Right lobe of liver (tissue), 4 donors: ENCODE results near the gene MKRN1.

Experiments
- CTCF ChIP-seq, 4 donors: fragments of 200-600 bp in 3 of 4; fragments of 450-650 bp in 1 of 4; IDR thresholded peaks; one replicate each; pipeline versions ENCODE4 v1.5.1 to v1.8.0; 2016 to 2022; ENCODE audit warnings: antibody characterized with exemption in 4 of 4, mild to moderate bottlenecking in 2 of 4
- POLR2A ChIP-seq: fragments of 450-650 bp; IDR thresholded peaks from one replicate; pipeline ENCODE4 v1.6.1; 2017; ENCODE audit warnings: antibody characterized with exemption, mild to moderate bottlenecking
- donor health status: DM: no; HTN: no; CAD: no.
- donor health status: DM: no; HTN: no; CAD: no.
- donor health status: DM: no; HTN: yes; CAD: no.

- TF ChIP-seq CTCF (IDR thresholded peaks at IDR 0.05): no peak
- TF ChIP-seq POLR2A: no peak
Observed at GRCh38 chr7:140521421-140521820, 42.1 kb upstream of the MKRN1 start.
